ENCODE results near the gene LRIG1.
A peak's percentile ranks its signal among the peaks of the same experiment; 100 is the strongest.

Gene LRIG1

DNA sequence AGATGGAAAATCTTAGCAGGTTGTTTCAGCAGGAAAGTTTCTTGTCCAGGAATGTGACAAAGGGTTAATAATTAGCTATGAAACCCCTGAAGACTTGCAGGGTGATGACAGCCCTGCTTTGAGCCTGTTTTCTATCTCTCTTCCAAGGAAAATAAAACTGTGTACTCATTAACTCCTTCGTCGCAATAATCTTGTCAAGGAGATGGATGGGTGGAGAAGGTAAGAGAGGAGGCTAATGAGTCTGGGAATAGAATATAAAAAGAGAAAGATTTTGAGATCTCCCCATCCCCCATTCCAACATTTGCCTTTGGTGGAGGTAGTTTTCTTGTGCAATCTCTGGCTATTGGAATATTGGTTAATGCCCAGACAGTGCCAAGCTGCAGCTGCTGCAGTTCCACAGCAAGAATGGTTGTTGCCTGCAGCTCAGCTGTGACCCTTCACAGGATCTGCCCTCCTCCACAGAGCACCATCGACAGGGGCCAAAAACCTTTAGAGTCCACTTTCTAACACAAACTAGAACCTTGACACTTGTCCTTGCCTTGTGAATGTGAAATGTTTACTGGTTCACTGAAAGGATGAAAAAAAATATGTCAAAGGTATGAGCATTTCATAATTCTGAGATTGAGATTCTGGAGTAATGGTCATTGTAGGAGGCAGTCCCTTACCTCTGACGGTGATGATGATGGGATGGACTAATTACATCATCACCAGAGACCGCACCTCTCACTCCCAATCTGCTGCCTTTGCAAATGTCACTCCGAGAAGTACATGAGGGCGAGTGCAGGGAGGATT lies 4.2 kb upstream of the LRIG1 start:
- no peak for DNase-seq

DNA sequence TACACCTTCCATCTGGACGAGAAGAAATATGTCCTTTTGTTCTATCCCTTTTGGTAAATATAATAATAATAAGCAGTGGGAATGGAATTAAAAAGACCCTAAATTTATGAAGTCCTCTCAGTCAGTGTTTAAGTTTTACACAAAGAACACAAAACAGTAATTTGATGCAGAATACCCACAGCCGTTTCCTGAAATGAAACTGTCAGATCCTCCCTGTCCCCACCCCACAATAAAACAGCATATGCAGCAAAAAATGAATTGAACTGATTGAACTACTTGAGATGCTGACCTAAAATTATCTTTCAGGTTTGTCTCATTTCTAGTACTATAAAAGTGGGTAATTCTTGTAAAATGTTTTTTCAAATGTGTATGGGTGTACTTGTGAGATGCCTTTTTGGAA lies 2.2 kb upstream of the LRIG1 start:
- DNase-seq = no peak

DNA sequence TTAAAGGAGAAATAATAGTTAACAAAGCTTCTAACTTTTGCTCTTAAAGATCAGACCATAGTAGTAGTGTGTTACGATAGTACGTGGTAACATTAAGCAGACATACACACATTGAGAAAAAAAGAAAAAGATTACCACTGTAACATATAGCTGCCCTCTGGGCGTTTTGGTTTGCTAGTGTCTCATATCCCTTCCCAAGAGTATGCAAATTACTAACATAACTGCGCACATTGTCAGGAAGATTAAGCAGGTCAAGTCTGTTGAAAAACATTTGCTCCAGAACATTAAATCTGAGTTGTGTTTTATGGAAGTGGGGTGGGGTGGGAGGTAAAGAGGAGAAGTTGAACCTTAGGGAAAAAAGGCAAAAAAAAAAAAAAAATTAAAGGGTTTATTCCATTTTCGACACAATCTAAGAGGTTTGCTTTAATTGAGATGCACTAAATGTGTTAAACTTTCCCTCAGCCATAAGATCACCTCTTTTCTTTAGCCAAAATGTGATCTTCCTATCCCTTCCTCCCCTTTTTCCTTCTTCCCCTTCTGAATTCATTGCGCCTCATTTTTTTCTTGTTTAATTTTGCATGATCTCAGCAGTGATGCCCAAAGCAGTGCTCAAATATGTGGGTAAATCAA lies 1.5 kb upstream of the LRIG1 start:
- DNase-seq = no peak

DNA sequence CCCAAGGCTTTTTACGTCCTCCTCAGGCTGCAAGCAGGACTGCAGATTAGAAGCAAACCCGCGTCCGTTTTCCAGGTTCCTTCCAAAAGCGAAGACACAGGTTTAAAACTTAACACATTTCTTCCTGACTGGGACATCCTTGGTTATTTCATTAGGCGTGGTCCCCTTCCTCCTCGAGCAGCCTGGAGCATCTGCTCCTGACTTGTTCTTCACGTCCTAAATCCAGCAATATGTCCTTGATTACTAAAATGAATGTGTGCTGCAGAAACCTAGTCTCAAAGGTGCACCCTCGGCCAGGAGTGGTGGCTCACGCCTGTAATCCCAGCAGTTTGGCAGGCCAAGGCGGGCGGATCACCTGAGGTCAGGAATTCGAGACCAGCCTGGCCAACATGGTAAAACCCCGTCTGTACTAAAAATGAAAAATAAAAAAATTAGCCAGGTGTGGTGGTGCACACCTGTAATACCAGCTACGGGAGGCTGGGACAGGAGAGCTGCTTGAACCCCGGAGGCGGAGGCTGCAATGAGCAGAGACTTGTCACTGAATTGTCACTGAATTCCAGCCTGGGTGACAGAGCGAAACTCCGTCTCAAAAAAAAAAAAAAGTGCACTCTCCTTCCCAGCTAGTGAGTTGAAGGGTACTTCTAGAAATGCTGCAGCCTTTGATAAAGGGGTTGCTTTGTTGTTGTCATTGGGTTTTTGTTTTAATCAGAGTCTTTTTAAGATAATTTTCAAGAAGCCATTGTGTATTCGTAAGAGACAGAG lies 842 bp upstream of the LRIG1 start:
- no peak for DNase-seq

DNA sequence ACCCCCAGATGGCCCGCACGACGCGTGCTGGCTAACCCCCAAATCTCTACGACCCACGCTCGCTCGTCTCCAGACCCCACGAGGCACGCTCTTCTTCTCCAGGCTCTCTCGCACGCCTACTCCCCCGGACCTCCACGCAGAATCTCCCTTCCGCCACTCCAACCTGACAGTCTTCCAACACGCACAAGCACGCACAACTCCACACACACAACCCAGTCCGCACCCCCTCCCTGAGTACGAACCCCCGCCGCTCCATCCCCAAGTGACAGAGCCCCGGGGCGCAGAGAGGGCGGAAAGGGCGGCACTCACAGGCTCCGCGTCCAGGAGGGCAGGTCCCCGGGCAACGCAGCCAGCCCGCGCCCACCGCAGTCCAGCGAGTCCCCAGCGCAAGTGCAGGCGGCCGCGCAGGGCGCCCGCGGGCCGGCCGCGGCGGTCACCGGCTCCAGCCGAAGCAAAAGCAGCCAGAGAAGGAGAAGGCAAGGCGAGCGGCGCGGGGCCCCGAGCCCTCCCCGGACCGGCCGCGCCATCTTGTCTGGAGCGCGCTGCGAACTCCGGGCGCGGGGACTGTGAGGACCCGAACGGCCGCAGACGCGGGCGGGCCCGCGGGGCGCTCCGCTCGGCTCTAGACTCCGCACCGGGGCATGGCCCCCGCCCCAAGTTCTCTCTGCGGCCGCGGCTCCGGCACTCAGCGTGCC lies 794 bp downstream of the LRIG1 start:
- peak; percentile 39 to 51 for DNase-seq

DNA sequence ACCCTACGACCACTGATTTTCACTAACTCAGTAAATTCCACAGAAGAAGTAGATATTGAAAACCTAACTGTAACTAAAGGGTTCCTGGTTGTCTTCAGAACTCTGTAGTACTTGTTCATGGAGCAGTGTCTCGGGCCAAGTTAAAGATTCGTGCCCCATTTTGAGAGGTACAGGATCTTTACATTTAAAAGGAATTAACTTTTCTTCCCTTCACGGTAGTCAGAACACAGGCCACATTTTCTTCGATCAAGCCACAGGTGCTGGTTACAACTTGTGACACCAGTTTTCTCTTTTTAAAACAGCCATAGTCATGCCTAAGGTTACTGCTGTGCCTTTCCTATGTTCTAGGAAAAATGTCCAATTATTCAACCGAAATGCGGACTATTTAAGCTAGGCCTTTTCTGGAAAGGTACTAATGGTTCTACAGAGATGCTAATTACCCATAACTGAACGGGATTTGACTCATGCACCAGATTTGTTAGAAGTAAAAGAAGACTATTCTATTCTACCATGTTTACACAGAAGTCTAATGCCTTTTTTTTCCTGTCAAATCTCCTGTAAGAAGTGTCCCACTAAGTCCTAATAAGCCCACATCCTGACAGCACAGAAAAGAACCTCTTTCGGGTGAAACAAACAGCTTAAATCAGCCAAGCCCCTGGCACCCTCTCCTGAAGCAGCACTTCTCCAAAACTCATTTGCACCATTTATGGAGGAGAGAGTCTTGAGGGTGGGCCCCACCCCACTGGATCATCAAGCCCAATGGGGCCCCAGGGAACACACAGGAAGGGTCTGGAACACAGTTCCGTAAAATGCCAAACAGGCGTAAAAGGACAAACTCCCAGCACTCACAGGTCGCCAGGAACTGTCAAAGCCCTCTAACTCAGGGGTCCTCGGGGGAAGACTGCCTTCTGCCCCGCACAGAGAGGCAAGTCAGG lies 1.9 kb downstream of the LRIG1 start:
- no peak for DNase-seq

DNA sequence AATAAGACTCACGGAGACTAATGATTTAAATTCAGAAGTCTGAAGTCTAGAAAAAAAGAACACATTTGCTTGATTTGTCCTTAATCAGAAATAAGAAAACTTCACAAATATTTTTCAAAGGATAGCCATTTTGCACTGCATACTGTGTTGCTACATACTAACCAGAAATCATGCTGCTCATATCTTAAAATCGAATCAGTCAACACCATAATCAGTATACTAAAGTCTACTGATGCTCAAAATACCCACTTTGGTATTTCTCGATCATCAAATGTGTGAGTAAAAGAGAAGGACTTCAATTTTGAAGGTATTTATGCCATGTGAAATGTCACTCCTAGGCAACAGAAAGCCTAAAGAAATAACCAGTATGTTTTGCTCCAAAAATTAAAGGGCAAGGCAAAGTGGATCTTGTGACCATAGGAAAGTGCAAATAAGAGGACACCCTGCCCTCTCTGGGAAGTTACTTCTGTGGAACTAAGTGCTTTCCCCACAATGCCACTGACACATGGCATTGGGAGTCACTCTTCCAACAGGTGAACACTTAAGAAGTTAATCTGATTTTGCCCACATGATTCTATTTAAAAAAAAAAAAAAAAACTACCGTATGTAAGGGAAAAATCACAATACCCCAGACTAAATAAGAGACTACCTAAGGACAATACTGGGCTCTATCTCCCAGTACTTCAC lies 2.7 kb downstream of the LRIG1 start:
- DNase-seq = no peak

DNA sequence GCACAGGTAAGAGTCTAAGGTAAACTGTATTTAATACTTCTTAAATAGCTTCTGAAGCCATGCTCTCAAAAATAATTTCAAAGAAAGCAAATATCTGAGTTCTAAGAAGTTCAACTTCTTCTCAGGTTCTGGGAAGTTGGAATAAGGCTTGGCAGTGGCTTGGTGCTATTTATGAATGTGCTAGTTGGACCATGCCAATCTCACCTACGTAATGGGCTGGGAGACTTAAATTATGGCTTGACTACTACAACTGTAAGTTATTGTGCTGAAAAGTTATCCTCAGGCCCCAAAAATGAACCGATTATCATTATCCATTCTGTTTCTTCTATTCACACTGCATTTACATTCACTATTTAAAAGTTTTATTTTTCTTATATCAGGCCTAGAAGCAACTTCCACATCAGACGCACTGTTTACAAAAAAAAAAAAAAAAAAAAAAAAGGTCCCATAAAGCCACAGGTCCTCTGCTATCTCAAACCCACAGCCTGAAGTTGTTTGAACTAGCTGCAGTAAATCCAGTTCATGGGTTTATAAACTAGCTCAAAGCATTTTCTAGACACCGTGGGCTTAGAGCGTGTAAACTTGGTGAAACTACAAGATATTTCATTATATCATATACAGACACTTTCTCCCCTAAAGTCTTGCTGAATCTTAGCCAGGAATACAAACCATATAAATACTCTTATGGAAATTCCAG lies 3.4 kb downstream of the LRIG1 start:
- no peak for DNase-seq

DNA sequence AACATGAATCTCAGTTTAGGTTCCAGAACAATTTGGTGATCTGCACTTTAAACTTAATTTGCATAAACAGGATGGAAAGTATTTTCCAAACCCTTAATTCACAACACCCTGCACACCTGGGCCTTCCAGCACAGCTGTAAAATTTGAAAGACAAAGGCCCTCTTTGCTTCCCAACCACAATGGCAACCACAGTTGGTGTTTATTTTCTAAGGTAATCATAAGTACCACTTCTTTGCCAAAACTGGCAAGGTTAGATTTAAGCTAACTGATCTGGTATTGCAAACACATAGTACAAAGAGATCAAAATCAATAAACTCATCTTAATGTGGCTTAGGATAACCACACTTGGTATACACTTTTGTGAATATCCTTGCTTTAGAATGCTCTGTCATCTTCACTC lies 4.1 kb downstream of the LRIG1 start:
- DNase-seq = no peak

DNA sequence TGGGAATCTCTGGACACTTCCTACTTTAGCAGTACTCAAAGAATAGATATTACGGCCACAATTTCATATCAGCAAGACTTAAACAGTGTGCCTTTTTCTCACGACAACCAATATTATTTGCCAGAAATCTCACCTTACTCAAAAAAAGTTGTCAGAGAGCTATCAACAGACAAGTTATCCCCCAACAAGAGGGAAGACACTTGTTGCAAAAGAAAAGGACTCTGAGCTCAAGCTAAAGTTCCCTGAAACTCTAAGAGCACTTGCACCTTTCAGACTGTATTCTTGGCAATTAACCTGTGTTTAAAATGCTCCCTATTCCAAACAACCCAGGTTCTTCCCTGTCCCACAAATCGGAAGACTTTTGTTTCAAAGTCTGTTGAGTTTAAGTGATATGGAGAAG lies 4.5 kb downstream of the LRIG1 start:
- no peak for DNase-seq

DNA sequence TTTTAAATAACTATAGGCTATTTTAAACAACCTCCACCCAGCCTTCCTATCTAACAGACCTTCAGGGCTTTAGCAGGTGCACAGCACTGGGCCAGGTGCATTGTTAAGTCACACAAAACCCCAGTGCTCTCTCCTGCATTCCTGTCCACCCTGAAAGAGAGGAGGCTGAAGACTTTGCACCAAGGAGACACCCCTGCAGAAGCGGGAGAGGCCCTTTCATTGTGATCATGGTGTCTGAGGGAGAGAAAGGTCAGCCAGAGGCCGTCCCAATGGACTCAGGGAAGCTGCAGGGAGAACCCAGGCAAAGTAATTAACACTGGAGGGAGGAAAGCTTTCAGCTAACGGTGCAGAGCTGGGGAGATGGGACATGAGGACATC lies 5.2 kb downstream of the LRIG1 start:
- DNase-seq = no peak

DNA sequence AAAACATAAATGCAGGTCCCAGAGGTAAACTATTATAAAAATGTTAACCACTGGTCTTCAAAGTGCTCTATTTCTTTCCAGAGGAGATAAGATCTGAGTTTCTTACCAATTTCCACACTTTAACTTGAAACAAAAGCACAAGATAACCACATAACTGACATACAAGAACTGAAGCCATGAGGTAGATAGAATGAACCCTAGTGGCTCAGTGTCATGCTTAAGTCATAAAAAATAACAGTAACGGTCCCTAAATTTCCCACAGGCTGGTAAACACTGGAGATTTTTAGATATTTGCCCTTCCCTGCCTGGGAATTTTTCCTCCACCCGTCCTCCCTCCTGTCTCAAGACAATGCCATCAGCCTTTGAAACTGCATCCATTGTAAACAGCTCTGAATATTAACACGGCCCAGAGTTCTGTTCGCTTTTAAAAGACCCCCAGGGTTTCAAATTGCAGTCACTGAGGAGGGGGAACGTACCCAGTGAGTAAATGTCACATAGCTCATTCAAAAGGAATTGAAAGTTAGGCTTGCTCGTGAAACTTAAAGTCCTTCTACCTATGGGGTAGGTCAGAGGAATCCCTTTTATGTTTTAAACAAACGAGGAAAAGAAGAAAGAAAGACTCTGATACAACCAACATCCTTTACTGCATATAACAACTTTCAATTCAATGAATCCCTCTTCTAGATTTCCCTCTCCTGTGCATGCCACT lies 5.7 kb downstream of the LRIG1 start:
- no peak for DNase-seq

DNA sequence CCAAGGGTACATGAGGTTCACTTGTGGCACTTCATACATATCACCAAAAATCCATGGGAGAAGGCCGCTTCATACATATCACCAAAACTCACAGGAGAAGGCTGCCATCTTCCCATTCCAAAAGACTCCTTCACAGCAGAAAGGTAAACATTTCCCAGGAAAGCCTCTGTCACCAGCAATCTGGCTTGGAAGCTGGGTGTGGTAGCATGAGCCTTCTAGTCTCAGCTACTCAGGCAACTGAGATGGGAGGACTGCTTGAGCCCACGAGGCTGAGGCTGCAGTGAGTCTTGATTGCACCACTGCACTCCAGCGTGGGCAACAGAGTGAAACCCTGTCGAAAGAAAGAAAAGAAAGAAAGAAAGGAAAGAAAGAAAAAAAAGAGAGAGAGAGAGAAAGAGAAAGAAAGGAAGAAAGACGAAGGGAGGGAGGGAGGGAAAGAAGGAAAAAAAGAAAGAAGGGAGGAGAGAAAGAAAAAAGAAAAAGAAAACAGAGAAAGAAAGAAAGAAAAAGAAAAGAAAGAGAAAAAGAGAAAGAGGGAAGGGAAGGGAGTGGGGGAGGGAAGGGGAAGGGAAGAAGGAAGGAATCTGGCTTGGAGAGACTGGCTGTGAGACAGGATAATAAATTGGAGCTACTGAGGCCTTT lies 7.2 kb downstream of the LRIG1 start:
- DNase-seq = no peak

DNA sequence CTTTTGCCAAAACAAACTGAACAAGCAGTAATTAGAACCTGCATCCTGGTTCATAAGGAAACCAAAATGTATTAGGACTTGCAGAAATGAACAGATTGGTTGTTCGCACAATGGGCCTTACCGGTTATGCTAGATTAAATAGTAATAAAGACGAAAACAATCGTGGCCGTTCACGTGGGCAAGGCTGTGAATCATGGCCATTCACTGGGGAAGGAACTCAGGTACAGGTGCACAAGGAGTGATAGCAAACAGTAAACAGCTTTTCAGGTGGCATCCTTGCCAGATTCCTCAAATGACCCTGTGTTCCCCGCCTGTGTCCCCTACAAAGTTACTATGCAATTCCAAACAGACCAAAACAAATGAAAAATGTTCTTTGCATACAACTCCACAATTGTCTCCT lies 8.2 kb downstream of the LRIG1 start:
- no peak for DNase-seq

DNA sequence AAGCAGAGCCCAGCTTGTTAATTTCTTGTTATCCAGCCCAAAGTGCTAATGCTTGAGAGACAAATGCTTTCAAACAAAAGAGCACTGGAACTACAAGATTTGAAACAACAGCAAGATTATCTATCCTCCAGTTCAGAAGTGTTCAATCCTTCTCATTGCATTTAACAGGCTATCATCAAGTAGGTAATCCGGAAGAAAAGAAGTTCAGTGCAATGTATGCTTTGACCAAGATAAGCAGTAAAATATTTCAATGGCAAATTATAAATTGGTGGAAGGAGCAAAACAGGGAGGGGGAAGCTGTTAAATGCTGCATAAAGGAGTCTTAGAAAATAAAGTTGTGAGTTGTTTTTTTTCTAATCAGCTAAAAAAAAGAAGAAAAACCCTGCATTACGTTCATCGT lies 8.8 kb downstream of the LRIG1 start:
- DNase-seq = no peak

DNA sequence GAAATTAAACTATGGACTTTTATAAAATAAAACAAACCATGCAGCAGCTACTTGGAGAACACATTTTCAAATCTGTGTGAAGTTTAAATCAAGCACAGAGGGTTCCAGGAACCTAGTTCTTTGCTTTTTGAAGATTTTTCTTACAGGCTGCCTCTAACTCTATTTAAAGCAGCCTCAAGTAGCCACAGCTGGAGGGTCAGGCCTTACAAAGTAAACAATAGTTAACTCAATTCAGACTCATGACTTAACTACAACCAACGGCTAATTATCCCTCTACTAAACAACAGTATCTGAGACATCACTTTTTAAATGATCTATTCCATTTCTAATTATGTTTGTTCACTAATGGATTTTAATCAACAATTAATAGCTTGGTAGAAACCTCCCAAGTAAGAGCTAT lies 9.8 kb downstream of the LRIG1 start:
- DNase-seq = no peak

DNA sequence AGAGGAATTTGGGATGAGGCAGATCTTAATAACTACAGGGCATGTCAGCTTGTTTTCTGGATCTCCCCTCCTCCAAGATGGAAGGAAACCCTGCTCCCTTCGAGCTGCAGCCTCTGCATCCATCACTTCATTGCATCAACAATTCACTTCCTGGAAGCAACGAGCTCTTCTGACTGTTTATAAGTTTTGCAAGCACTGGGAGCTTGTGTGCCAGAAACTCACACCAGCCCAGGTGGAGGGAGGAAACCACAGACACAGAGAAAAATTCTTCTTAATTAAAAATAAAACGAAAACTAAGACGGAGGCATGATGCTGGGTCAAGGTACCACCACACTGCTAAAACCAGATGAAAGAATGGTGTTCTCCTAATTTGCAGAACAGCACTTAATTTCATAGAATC lies 10.6 kb downstream of the LRIG1 start:
- DNase-seq = no peak

DNA sequence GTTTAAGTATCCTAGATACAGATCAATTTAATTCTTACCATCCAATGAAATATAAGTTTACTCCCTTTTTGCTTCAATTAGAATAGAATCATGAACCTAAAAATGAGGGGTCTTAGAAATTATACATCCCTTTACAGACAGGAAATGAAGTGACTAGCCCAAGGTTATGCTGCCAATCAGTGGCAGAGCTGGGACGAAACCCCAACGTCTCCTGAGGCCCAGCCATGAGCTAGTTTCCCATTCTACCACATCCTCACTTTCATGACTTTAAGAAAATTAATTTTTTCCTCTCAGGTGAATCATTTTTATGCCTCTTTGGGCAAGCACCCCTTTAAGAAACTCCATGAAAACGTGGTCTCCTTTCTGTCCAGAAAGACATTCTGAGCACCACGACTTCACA lies 11.2 kb downstream of the LRIG1 start:
- no peak for DNase-seq

DNA sequence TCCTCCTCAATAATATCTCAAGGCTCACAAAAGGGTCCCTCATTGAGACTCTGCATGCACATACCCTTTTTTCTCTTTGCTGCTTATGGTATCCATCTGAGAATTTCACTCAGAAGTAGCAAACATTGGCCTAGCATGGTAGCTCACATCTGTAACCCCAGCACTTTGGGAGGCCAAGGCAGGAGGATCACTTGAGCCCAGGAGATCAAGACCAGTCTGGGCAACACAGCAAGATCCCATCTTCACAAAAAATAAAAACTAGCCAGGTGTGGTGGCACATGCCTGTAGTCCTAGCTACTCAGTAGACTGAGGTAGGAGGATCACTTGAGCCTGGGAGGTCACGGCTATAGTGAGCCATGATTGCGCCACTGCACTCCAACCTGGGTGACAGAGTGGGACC lies 11.7 kb downstream of the LRIG1 start:
- DNase-seq = no peak

DNA sequence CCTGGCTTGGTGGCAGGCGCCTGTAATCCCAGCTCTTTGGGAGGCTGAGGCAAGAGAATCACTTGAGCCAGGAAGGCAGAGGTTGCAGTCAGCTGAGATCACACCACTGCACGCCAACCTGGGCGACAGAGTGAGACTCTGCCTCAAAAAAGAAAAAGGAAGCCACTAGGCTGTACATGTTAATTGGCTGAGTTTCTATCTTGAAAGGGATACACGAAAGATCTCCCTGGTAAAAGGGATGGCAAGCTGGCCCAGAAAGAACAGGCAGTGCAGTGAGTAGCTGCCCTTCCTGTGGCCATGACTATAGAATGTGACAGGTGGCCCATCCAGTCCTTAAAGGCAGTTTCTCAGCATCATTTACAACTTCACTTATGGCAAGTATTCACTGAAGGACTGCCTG lies 12.3 kb downstream of the LRIG1 start:
- no peak for DNase-seq
